Activated T-cell treated with anti-CD3 and anti-CD28 coated beads for 1 hour (primary cell): ENCODE data around the gene CDCA4.
"Not testable (repeated sequence)": the region's sequence is repeated elsewhere in the genome, so short reads cannot be mapped to it uniquely, and the experiment has no call there.

Experiments
- DNase-seq: peaks from one replicate; pipeline ENCODE4 v3.0.0-alpha.2; 2020; ENCODE audit warnings: low read depth

The CDCA4 gene

GRCh38 chr14:105033412-105033900, 12.6 kb upstream of the CDCA4 start:
- DNase-seq, result not testable (repeated sequence)

DNA sequence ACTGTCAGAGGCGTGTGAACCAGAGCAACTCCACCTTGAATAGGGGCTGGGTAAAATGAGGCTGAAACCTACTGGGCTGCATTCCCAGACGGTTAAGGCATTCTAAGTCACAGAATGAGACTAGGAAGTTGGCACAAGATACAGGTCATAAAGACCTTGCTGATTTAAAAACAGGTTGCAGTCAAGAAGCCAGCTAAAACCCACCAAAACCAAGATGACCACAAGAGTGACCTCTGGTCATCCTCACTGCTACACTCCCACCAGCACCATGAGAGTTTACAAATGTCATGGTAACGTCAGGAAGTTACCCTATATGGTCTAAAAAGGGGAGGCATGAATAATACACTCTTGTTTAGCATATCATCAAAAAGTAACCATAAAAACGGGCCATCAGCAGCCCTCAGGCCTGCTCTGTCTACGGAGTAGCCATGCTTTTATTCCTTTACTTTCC, 11.6 kb upstream of the CDCA4 start:
- DNase-seq, result not testable (repeated sequence)

DNA sequence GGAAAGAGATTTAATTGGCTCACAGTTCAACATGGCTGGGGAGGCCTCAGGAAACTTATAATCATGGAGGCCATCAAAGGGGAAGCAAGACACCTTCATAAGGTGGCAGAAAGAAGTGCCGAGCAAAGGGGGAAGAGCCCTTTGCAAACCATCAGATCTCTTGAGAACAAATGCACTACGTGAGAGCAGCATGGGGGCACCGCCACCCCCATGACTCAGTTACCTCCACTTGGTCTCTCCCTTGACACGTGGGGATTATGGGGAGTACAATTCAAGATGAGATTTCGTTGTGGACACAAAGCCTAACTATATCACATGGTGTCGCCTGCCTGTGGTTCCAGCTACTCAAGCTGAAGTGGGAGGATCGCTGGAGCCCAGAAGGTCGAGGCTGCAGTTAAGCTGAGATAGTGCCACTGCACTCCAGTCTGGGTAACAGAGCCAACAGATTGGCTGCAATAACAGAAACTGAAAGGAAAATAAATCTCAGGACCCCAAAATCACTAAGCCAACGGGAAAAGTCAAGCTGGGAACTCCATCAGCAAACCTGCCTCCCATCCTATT, 10.0 kb upstream of the CDCA4 start:
- DNase-seq, result no peak

GRCh38 chr14:105030194-105030593, 9.3 kb upstream of the CDCA4 start:
- DNase-seq, result no peak

DNA sequence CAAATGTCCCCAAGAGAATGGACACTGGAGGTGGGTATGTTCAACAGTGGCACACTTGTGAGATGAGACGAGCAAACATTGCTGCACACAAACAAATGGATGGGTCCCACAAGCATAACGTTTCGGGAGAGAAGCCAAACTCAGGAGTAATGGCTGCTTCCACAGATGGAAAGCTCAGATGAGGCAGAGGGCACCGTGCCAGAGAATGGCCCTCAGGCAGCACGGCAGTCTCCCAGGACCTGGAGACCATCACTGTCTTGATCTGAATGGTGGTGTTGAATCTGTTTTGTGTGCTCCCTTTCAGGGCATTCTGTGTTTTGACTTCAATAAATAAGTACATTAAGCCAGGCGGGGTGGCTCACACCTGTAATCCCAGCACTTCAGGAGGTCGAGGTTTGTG, 8.5 kb upstream of the CDCA4 start:
- DNase-seq, result no peak

- DNase-seq, result no peak
These were observed 7.5 kb upstream of the CDCA4 start for GRCh38 chr14:105028251-105028927.

DNA sequence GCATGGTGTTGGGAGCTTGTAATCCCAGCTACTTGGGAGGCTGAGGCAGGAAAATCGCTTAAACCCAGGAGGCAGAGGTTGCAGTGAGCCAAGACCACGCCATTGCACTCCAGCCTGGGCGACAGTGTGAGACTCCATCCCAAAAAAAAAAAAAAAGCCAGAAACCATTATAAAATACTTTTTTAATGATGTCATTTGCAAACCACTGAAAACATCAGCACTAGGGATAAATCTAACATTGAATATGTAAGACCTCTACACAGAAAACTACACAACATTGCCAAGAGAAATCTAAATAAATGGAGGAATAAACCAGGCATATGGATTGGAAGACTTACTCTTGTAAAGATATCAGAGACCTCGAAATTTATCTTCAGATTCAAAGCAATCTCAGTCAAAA, 6.8 kb upstream of the CDCA4 start:
- DNase-seq, result not testable (repeated sequence)

GRCh38 chr14:105026802-105027563, 6.1 kb upstream of the CDCA4 start:
- no peak for DNase-seq

DNA sequence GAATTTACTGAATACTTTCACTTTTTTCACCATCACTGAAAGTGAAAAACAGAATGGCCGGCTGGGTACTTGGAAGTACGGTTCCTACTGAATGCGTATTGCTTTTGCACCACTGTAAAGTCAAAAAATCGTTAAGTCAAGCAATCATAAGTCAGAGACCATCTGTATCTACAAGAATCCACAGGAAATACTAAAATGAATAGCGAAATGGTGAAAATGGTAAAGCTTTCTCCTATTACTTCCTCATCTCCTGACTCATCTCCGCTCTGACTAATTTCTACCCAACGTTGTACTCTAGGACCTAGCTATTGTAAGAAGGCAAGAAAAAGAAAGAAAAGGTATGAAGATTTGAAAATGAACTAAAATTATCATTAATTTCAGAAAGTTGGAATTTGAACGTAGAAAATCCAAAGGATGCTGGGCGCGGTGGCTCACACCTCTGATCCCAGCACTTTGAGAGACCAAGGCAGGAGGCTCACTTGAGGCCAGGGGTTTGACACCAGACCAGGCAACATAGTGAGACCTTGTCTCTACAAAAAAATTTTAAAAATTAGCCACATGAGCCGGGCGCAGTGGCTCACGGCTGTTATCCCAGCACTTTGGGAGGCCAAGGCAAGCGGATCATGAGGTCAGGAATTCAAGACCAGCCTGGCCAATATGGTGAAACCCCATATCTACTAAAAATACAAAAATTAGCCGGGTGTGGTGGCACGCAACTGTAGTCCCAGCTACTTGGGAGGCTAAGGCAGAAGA, 5.3 kb upstream of the CDCA4 start:
- no peak for DNase-seq

DNA sequence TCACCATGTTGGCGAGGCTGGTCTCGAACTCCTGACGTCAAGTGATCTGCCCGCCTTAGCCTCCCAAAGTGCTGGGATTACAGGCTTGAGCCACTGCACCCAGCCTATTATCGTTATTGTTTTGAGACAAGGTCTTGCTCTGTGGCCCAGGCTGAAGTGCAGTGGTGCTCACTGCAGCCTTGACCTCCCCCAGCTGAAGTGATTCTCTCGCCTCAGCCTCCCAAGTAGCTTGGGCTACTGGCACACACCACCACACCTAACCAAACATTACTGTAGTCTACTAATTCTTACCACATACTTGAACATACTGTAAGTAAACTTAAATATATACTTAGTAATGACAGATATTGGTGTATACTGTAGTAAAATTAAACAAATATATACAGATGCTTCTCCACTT, 4.5 kb upstream of the CDCA4 start:
- DNase-seq, result no peak

- no peak for DNase-seq
These were observed 3.1 kb upstream of the CDCA4 start for GRCh38 chr14:105023791-105024480.

GRCh38 chr14:105023144-105023543, 2.3 kb upstream of the CDCA4 start:
- DNase-seq, result no peak

DNA sequence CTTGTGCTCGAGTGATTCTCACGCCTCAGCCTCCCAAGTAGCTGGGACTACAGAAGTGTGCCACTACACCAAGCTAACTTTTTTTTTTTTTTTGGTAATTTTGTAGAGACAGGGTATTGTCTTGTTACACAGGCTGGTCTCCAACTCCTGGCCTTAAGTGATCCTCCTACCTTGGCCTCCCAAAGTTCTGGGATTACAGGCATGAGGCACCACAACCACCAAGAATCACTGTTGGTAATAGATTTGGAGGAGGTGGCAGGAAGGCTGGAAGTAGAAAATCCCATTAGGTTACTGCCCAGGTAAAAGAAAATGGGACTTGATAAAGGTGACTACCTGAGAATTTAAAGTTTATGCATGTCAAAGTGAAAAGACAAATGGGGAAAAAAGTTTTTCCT, 1.4 kb upstream of the CDCA4 start:
- no peak for DNase-seq

- DNase-seq, result no peak
These were observed 883 bp upstream of the CDCA4 start for GRCh38 chr14:105021656-105022275.

GRCh38 chr14:105019861-105020814, 745 bp downstream of the CDCA4 start:
- DNase-seq, result peak; percentile 40

- DNase-seq, result no peak
These were observed 2.5 kb downstream of the CDCA4 start for GRCh38 chr14:105018414-105018813.

- no peak for DNase-seq
These were observed 5.0 kb downstream of the CDCA4 start for GRCh38 chr14:105015905-105016304.

GRCh38 chr14:105015242-105015641, 5.6 kb downstream of the CDCA4 start:
- DNase-seq, result no peak

- no peak for DNase-seq
These were observed 6.3 kb downstream of the CDCA4 start for GRCh38 chr14:105014631-105015030.

- DNase-seq, result no peak
These were observed 6.9 kb downstream of the CDCA4 start for GRCh38 chr14:105014032-105014431.
